Fibroblast of skin of left quadriceps (primary cell): ENCODE measurements around the gene PPFIA3.
"Not testable (repeated sequence)": the region's sequence is repeated elsewhere in the genome, so short reads cannot be mapped to it uniquely, and the experiment has no call there.

Experiments
- DNase-seq, 2 experiments: peaks; one replicate each; pipeline ENCODE4 v3.0.0-alpha.2; 2013; ENCODE audit warnings: low read depth in 2 of 2

PPFIA3 gene

DNA sequence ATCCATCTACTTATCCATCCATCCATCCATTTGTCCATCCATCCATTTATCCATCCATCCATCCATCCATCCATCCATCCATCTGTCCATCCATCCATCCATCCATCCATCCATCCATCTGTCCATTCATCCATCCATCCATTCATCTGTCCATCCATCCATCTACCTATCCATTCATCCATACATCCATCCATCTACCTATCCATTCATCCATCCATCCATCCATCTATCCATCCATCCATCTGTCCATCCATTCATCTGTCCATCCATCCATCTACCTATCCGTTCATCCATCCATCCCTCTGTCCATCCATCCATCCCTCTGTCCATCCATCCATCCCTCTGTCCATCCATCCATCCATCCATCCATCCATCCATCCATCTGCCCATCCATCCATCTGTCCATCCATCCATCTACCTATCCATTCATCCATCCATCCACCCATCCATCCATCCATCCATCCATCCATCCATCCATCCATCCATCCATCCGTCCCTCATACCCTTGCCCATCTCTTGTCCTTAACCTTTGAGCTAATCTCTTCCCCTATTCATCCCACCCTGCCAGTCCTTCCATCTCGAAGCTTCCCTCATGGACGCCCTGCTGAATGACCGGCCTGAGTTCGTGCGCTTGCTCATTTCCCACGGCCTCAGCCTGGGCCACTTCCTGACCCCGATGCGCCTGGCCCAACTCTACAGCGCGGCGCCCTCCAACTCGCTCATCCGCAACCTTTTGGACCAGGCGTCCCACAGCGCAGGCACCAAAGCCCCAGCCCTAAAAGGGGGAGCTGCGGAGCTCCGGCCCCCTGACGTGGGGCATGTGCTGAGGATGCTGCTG lies 62.9 kb downstream of the PPFIA3 start:
- not testable (repeated sequence) for DNase-seq

DNA sequence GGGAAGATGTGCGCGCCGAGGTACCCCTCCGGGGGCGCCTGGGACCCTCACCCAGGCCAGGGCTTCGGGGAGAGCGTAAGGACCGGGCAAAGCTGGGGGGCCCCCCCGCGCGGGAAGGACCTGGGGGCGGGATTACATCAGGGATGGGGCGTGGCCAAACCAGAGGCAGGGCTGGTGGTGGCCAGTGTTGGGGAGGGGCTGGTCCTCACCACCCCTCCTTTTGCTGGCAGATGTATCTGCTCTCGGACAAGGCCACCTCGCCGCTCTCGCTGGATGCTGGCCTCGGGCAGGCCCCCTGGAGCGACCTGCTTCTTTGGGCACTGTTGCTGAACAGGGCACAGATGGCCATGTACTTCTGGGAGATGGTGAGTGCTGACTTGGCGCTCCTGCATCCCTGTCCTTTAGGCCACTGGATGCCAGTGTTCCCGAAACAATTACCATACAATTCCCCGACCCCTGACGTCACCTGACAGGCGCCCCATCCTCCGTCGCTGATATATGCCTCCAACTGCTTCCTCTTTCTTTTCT lies 63.6 kb downstream of the PPFIA3 start:
- no peak for DNase-seq

DNA sequence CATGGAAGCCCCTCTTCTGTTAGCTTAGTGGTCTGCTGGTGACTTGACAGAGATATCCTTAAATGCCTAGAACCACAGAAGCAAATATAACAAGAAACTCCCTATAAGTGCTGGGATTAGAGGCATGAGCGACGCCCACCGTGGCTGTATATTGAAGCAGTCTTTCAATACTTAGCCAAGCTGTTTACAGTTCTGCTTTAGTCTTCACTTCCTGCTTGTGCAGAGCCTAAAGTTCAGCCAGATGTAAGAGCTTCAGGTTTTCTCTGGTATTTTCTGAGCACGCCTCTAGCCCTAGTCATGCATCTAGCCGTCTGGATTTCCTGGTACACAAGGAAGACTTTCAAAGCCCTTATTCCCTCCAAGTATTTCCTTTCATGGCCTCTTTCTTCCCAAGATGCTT lies 66.8 kb downstream of the PPFIA3 start:
- DNase-seq = no peak

DNA sequence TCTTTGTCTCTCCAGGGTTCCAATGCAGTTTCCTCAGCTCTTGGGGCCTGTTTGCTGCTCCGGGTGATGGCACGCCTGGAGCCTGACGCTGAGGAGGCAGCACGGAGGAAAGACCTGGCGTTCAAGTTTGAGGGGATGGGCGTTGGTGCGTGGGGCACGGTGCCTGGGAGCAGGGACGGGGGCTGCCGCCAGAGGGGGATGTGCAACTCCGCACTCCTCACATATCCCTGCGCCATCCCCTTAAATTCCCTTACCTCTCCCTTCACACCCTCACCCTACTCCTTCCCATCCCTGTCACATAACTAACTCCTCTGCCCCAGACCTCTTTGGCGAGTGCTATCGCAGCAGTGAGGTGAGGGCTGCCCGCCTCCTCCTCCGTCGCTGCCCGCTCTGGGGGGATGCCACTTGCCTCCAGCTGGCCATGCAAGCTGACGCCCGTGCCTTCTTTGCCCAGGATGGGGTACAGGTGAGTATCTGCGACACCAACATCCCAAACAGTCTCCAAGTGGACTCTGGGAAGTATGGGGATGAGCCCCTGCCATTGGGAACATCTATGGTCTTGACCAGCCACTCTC lies 69.4 kb downstream of the PPFIA3 start:
- DNase-seq = no peak

GRCh38 chr19:49189259-49189658 lies 69.9 kb downstream of the PPFIA3 start:
- no peak for DNase-seq

GRCh38 chr19:49190781-49191180 lies 71.4 kb downstream of the PPFIA3 start:
- no peak for DNase-seq

DNA sequence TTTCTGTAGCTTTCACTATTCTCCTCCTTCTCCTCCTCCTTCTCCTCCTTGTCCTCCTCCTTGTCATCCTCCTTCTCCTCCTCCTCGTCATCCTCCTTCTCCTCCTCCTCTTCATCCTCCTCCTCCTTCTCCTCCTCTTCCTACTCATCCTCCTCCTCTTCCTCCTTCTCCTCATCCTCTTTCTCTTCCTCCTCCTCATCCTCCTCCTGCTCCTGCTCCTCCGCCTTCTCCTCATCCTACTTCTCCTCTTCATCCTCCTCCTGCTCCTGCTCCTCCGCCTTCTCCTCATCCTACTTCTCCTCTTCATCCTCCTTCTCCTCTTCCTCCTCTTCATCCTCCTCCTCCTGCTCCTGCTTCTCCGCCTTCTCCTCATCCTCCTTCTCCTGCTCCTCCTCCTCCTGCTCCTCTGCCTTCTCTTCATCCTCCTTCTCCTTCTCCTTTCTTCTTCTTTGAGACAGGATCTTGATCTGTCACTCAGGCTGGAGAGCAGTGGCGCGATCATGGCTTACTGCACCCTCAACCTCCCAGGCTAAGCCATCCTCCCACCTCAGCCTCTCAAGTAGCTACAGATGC lies 74.6 kb downstream of the PPFIA3 start:
- DNase-seq = no peak

DNA sequence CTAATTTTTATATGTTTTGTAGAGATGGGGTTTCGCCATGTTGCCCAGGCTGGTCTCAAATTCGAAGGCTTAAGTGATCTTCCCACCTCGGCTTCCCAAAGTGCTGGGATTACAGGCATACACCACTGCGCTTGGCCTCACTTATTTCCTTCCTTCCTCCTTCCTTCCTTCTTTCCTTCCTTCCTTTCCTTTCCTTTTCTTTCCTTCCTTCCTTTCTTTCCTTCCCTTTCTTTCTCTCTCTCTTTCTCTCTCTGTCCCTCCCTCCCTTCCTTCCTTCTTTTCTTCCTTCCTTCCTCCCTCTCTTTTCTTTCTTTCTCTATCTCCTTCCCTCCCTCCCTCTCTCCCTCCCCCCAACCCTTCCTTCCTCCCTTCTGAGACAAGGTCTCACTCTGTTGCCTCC lies 75.1 kb downstream of the PPFIA3 start:
- no peak for DNase-seq

GRCh38 chr19:49196527-49197240 lies 77.3 kb downstream of the PPFIA3 start:
- no peak for DNase-seq

- no peak for DNase-seq
Measured at GRCh38 chr19:49200238-49200862, 81.0 kb downstream of the PPFIA3 start.
